ENCODE measurements around the gene VPS54. TPM values are rescaled to one million over a fixed set of nuclear protein-coding genes. Genes with fewer than 3 reads are reported as not detected.

Gene VPS54
- polyA plus RNA-seq, 6 donors from 2014 or later: 4.6 to 10.8 (median 5.2) TPM

DNA sequence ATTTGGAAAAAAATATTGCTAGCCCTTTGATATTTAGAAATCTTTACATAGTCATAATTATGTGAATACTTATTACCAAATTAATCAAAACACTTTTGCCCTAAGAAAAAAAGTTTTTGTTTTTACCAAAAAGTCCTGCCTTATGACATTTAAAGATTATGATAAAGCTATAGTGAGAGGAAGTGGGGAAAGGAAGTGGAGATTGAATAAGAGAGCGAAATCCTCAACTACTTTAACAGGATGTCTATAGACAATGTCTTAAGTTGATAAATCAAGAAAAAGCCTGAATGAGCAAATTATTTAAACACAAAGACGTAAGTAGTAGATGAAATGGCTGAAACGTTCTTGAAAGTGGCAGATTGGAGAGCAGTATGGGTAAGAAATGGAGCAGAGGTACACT is 20.9 kb upstream of the VPS54 start:
- ATAC-seq (ENCODE audit: low read depth in 2 of 2) (no peak), DNase-seq (no peak)
- Mint-ChIP-seq H3K9me3 (no peaks in the 10 kb centered on the region), H3K4me3 (no peak overlapping the region), H3K4me1 (peaks cover 3 to 15% (median 7%) of the 10 kb centered on the region in 3 donors), H3K27ac (peak overlapping the region in 1 of 6 donors; percentile 6), H3K36me3 (no peaks in the 10 kb centered on the region), H3K27me3 (no peaks in the 10 kb centered on the region)

DNA sequence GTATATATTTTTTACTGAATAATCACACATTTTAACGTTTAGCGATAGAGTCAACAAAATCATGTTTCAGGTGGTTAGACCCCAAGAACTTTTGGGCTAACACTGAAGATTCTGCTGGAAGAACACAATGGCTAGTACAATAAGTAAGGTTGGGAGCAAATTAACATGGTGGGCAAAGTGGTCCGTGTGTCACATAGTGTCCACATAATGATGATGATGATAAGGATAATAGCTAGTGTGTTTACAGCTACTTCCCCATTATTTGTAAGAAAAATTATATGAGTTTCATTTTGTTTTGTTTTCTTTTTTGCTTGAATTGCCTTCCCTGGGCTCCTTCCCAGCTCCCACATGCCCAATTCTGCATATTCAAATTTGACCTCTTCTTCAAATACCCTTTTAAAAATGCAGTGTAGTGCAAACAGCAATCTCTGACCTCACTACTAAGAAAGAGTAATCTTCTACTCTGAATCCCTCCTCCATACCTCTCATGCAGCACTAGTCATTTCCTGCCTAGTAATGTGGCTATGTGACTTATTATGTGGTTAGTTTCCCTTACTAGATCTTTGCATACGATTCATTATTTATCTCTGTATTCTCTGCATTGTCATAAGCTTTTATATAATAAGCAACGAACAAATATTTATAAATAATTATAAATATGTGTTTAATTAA is 16.9 kb upstream of the VPS54 start:
- peaks cover 3 to 15% (median 7%) of the 10 kb centered on the region in 3 donors for H3K4me1 Mint-ChIP-seq
- no peak for DNase-seq

DNA sequence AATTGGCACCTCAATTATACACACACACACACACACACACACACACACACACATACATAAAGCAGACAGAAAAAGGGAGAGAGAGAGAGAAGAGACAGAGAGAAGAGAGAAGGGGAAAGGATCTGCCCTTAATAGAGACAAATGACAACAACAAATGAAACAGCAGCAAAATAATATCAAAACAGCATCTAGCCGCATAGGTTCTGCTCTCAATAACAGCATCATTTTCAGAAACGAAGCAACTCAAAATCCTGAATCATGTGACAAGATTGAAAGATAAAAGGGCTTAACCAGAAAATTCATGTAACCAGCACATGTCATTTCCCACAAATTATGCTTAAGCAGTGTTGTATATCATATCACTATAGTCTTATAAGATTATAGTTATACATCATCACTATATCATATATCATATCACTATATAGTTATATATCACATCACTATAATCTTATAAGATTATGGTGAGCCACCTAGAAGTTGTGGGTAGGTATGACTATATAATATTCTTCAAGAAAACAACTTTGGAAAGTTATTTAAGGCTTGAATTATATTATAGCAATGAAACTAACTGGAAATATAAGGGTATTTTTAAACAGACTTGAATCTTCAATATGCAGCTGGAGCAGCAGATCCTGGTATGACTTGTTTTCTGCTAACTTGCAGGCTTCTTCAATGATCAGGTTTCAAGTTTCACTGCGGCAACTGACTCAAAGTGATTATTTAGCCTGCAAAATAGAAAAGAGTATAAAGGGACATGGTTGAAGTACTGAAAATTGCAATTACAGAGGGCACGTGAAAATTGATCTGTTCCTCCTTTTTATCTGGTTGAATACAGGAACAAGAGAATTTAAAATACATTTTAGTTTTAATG is 16.1 kb upstream of the VPS54 start:
- ATAC-seq (ENCODE audit: low read depth in 2 of 2): no peak
- DNase-seq: no peak
- H3K9me3 Mint-ChIP-seq: peaks cover 0 to 3% (median 0%) of the 10 kb centered on the region in 7 donors

More for the DNA sequence above, 16.9 kb upstream of the VPS54 start:
- Mint-ChIP-seq H3K27ac (no peak overlapping the region), H3K4me3 (no peak overlapping the region), H3K9me3 (peaks cover 0 to 3% (median 0%) of the 10 kb centered on the region in 7 donors), H3K27me3 (no peaks in the 10 kb centered on the region), H3K36me3 (no peaks in the 10 kb centered on the region)
- ATAC-seq (ENCODE audit: low read depth in 2 of 2): peak; percentile 58 to 61

DNA sequence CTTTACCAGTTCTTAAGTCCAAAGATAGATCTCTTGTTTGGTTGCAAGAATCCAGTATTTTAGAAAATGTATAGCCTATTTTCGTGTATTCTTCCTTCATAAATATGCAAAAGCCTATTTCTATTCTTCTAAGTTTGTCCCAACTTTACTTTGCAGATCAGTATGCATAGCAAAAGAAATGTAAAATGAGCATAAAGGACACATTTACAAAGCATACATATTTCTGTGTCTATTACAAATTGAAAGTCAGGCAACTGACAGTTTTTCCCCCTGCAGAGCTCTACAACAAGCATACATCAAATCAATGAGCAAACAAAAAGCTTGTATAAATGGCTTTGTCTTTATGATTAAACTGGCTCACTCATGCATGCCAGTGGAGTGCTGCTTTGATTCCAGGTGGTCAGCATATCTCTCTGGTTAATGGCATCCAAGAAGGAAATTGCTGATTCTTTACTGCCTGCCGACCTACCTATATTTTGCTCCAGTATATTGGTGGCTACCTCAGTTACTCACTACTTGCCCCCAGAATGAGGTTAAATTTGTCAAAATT is 10.0 kb upstream of the VPS54 start:
- Mint-ChIP-seq H3K4me1 (no peaks in the 10 kb centered on the region), H3K36me3 (no peaks in the 10 kb centered on the region), H3K4me3 (no peak overlapping the region), H3K9me3 (no peaks in the 10 kb centered on the region), H3K27me3 (peaks cover 0 to 9% (median 0%) of the 10 kb centered on the region in 3 donors), H3K27ac (no peak overlapping the region)
- no peak for ATAC-seq (ENCODE audit: low read depth in 2 of 2)
- DNase-seq: no peak

More for the DNA sequence above, 16.1 kb upstream of the VPS54 start:
- Mint-ChIP-seq H3K4me3 (no peak overlapping the region), H3K27me3 (no peaks in the 10 kb centered on the region), H3K36me3 (no peaks in the 10 kb centered on the region), H3K27ac (peak overlapping the region in 1 of 6 donors; percentile 8), H3K4me1 (peaks cover 3 to 13% (median 6%) of the 10 kb centered on the region in 3 donors)

DNA sequence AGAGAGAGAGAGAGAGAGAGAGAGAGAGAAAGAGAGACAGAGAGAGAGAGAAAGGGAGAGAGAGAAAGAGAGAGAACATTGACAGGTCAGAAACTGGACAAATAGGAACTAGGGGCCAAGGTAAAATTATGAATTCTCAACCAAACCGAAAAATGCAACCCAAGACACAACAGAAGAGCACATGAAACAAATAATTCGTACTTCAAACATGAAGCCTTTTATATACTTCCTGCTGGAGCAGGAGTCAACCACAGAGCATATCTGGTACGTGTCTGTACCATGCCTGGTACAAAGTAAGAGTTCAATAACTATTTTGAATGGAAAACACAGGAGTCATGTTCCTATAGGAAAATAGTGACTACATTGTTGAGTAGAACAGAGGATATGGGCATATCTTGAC is 6.5 kb upstream of the VPS54 start:
- no peak overlapping the region for H3K27ac Mint-ChIP-seq
- H3K27me3 Mint-ChIP-seq: peaks cover 0 to 9% (median 0%) of the 10 kb centered on the region in 3 donors
- DNase-seq (no peak), ATAC-seq (ENCODE audit: low read depth in 2 of 2) (no peak)
- H3K9me3 Mint-ChIP-seq: no peaks in the 10 kb centered on the region
- no peaks in the 10 kb centered on the region for H3K36me3 Mint-ChIP-seq
- H3K4me3 Mint-ChIP-seq: no peak overlapping the region
- H3K4me1 Mint-ChIP-seq: peaks cover 0 to 5% (median 2%) of the 10 kb centered on the region in 3 donors

DNA sequence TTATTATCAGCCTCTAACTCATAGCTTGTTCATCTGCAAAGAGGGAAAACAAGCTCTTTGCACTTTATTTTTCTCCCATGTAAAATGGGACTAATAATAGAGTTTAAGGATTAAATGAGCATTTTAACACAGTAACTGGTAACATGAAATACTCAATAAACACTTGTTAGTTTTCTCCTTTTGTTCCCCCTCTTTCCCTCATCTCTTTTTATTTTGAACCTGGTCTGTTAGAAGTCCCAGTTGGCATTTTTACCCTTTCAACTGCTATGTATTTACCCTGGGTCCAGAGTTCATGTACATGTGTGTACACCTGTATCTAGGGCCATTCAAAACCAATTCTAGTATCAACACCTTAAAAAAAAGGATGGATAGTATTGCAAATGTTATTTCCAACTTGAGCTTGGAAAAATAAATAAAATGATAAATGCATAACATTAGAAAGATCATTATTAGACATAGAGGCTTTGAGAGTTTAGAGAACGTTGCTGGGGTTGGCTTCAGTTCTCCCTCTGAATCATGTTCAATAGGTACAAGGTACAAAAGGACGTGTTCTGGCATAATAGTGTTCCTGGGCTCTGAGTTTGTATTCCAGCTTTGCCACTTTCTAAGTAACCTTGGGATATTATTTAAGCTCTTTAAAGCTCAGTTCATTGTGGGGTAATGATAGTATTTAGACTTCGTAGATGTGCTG is 5.2 kb upstream of the VPS54 start:
- peaks cover 0 to 6% of the 10 kb centered on the region in 2 donors for H3K36me3 Mint-ChIP-seq
- DNase-seq (no peak), ATAC-seq (ENCODE audit: low read depth in 2 of 2) (no peak)
- peaks cover 12 to 18% (median 16%) of the 10 kb centered on the region in 3 donors for H3K4me1 Mint-ChIP-seq
- H3K27me3 Mint-ChIP-seq: peaks cover 0 to 1% (median 0%) of the 10 kb centered on the region in 3 donors
- H3K9me3 Mint-ChIP-seq: no peaks in the 10 kb centered on the region
- H3K4me3 Mint-ChIP-seq: no peak overlapping the region
- no peak overlapping the region for H3K27ac Mint-ChIP-seq

DNA sequence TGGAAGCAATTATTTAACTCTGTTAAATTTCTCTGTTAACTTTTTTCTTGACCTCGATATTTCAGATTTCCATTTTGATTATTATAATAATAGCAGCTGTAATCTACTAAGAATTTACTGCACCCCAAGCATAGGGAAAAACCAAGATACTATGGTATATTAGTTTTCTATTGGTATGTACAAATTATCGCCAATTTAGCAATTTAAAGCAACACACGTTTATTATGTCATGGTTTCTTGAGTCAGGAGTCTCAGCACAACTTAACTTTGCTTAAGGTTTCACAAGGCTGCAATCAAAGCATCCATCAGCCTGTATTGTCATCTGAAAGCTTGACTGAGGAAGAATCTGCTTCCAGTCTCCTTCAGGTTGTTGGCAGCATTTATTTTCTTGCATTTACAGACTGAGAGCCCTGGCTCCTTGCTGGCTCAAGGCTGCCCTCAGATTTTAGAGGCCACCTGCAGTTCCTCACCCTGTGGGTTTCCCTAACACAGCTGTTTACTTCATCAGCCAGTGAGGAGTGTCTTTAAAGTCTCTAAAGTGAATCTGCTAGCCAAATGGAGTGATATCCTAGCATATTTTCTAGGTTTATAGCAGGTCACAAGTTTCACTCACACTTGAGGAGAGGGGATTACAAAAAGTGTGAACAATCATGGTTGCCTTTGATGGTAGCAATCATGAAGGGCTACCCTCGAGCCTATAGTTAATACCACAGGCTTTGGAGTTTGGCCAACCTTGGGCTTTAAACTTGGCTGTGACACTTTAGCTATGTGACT is 4.4 kb upstream of the VPS54 start:
- Mint-ChIP-seq H3K36me3 (peaks cover 0 to 8% of the 10 kb centered on the region in 2 donors), H3K27me3 (no peaks in the 10 kb centered on the region), H3K4me3 (no peak overlapping the region), H3K9me3 (no peaks in the 10 kb centered on the region), H3K27ac (no peak overlapping the region), H3K4me1 (peaks cover 12 to 18% (median 17%) of the 10 kb centered on the region in 3 donors)
- DNase-seq (no peak), ATAC-seq (ENCODE audit: low read depth in 2 of 2) (no peak)

DNA sequence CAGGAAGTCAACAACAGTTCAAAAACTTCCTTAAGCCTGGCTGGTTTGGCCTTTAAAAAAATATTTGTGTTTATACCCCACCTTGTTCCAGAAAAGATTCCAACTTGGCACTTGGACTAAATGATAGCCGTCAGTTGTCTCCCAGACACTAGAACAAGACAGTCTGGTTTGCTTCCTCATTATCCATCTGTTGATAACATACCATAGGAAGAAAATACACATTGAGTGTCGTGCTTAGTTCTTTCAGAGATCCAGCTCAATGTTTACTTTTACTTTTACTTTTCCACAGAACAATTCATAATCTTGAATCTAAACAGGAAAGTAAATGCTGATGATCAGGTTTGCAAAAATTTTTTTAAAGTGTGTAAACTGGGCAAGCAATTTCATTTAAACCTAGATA is 2.4 kb upstream of the VPS54 start:
- no peaks in the 10 kb centered on the region for H3K27me3 Mint-ChIP-seq
- H3K27ac Mint-ChIP-seq: peak overlapping the region in 1 of 6 donors; percentile 86
- peaks cover 0 to 15% of the 10 kb centered on the region in 2 donors for H3K36me3 Mint-ChIP-seq
- ATAC-seq (ENCODE audit: low read depth in 2 of 2): no peak
- H3K4me1 Mint-ChIP-seq: peaks cover 22 to 30% (median 23%) of the 10 kb centered on the region in 3 donors
- no peak for DNase-seq
- no peaks in the 10 kb centered on the region for H3K9me3 Mint-ChIP-seq
- peak overlapping the region in 3 of 8 donors; percentile 24 to 66 (median 35) for H3K4me3 Mint-ChIP-seq

DNA sequence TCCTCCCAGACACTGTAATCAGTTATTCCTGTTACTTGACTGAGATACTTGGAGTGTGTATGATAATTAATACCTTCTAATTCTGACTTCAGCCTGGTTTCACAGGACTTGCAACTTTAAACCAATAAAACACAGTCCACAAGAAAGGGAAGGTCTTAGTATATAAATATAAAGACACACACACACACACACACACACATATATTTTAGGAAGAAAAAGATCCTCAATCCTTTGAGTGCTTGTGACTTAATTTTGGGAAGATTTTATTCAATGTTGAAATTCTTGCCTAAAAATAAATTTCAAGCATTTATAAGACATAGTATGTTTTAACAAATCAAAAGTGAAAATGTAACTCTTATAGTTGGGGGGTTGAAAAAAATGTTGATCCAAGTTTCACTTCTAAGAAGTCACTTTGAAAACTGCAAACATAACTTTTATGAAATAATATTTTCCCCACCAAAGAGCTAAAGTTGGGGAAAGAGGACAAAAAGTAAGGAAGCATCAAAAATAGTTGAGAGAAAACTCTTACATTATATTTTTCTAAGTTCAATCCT is 824 bp upstream of the VPS54 start:
- peak overlapping the region; percentile 90 to 99 (median 94) for H3K4me3 Mint-ChIP-seq
- H3K27ac Mint-ChIP-seq: peak overlapping the region; percentile 94 to 98 (median 96)
- no peak for ATAC-seq (ENCODE audit: low read depth in 2 of 2)
- peaks cover 29 to 36% (median 30%) of the 10 kb centered on the region in 3 donors for H3K4me1 Mint-ChIP-seq
- H3K36me3 Mint-ChIP-seq: peaks cover 0 to 15% of the 10 kb centered on the region in 2 donors
- H3K9me3 Mint-ChIP-seq: no peaks in the 10 kb centered on the region
- H3K27me3 Mint-ChIP-seq: no peaks in the 10 kb centered on the region
- peak; percentile 7 for DNase-seq

DNA sequence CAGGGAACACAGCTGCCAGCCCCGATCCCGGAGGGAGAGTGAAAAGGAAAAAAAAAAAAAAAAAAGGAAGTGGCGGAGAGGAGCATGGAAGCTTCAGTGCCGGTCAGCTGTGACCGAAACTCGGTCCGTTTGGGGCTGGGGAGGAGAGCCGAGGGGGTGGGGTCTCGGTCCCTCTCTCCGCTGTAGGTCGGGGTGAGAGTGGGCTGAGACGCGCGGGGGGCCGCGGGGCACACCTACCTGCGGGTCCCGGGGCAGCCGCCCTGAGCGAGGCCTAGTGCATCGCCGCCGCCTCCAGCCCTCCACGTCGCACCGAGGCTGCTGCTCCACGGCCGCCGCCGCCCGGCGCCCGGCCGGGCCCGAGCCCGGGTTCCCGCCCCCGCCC is 536 bp downstream of the VPS54 start:
- ATAC-seq (ENCODE audit: low read depth in 2 of 2) (peak; percentile 47 to 52), DNase-seq (no peak)
- peak overlapping the region; percentile 81 to 98 (median 97) for H3K27ac Mint-ChIP-seq

DNA sequence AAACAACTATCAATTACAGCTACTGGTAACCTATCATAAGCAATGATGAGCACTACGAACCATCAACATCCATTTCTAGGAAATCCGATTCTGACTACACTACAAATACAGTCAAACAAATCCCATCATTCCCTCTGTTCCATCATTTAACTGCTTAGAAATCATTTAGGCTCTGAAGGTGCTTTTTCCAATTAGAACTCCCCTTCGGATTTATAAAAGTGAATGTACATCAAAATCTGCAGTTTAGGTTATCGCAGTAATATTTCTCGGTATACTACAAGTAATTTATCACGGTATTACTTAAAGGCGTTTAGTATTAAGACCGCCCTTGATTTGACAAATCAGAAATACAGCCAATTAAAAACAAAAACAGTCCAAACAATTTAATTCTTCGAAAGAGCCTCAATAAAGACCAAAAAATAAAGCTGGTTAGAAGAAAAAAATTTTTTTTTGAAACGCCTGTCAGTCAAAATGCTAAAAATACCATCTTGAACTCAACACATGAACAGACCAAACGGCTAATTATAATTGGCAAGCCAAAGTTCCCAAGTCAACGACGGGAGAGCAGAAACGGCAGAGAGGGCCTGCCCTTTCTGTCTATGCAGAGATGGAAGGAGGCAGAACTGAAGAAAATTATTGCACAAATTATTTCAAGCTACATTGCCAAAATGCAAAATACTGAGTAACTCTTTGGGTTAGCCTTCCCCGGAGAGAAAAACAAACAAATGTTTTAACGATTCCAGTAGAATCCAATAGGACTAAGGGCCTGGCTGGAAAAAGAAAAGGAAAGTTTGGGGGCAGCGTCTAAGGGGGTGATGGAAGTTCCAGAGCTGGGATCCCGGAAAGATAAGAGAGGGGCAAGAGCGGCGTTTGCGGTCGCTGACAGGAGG is 1.2 kb downstream of the VPS54 start:
- H3K4me3 Mint-ChIP-seq: peak overlapping the region; percentile 94 to 100 (median 98)
- H3K4me1 Mint-ChIP-seq: peaks cover 29 to 38% (median 33%) of the 10 kb centered on the region in 3 donors
- H3K9me3 Mint-ChIP-seq: no peaks in the 10 kb centered on the region
- no peak for DNase-seq
- ATAC-seq (ENCODE audit: low read depth in 2 of 2): no peak
- peak overlapping the region; percentile 81 to 98 (median 97) for H3K27ac Mint-ChIP-seq
- H3K36me3 Mint-ChIP-seq: peaks cover 0 to 15% of the 10 kb centered on the region in 2 donors
- no peaks in the 10 kb centered on the region for H3K27me3 Mint-ChIP-seq

More for the DNA sequence above, 536 bp downstream of the VPS54 start:
- H3K9me3 Mint-ChIP-seq: no peaks in the 10 kb centered on the region
- no peaks in the 10 kb centered on the region for H3K27me3 Mint-ChIP-seq
- peaks cover 0 to 15% of the 10 kb centered on the region in 2 donors for H3K36me3 Mint-ChIP-seq
- H3K4me1 Mint-ChIP-seq: peaks cover 29 to 36% (median 30%) of the 10 kb centered on the region in 3 donors
- peak overlapping the region; percentile 94 to 100 (median 98) for H3K4me3 Mint-ChIP-seq
